Aorta (tissue), 5 donors: ENCODE results near the gene FIGLA. TPM values are rescaled to one million over a fixed set of nuclear protein-coding genes. Genes with fewer than 3 reads are reported as not detected.

ENCODE experiments used
- ATAC-seq: fragments of 200-7000 bp; cut with Tn5 transposase; one replicate; pipeline ENCODE4 v1.9.1; 2022; ENCODE audit warnings: moderate library complexity; ENCODE audit not compliant: low FRiP score
- DNase-seq, 2 donors: peaks; one replicate each; pipeline ENCODE4 v3.0.0-alpha.2; 2020
- H3K27ac ChIP-seq, 2 donors: one replicate each; pipeline ENCODE4 v1.5.1; 2013; ENCODE audit warnings: low read length in 2 of 2, mild to moderate bottlenecking in 2 of 2, moderate library complexity in 2 of 2, control low read depth in 1 of 2, inconsistent platforms in 1 of 2, low read depth in 1 of 2
- H3K27me3 ChIP-seq, 2 donors: one replicate each; pipeline ENCODE4 v1.6.1; 2013; ENCODE audit warnings: control low read depth in 1 of 2, low read length in 1 of 2, mild to moderate bottlenecking in 1 of 2, moderate library complexity in 1 of 2; ENCODE audit not compliant: insufficient read depth in 2 of 2, control insufficient read depth in 1 of 2
- H3K36me3 ChIP-seq, 2 donors: one replicate each; pipeline ENCODE4 v1.6.1; 2013; ENCODE audit warnings: control low read depth in 1 of 2, low read length in 1 of 2, mild to moderate bottlenecking in 1 of 2; ENCODE audit not compliant: insufficient read depth in 2 of 2, control insufficient read depth in 1 of 2
- H3K4me1 ChIP-seq, 2 donors: one replicate each; pipeline ENCODE4 v1.6.1; 2013; ENCODE audit warnings: low read length in 2 of 2, control low read depth in 1 of 2, mild to moderate bottlenecking in 1 of 2, moderate library complexity in 1 of 2; ENCODE audit not compliant: insufficient read depth in 2 of 2, control insufficient read depth in 1 of 2
- H3K4me3 ChIP-seq, 2 donors: one replicate each; pipeline ENCODE4 v1.5.1; 2013; ENCODE audit warnings: low read length in 2 of 2, control low read depth in 1 of 2, mild to moderate bottlenecking in 1 of 2
- H3K9me3 ChIP-seq: one replicate; pipeline ENCODE4 v1.6.1; 2013; ENCODE audit warnings: mild to moderate bottlenecking, low read length; ENCODE audit not compliant: control insufficient read depth
- WGBS, 2 donors: extraction: QIAGEN DNeasy Blood & Tissue Kit; methylation state at CpG; one replicate each; pipeline ENCODE4 v1.1.7; 2013; 5-methylcytosine and 5-hydroxymethylcytosine counted together
- intact Hi-C, 2 donors: fragments of 100-400 bp; cut with DNase I; formaldehyde crosslinking; loops; one replicate each; pipeline versions ENCODE4 v1.14.2 to v1.15.0; 2022
- polyA plus RNA-seq, 2 donors: library from polyadenylated mRNA; stranded (reverse); fragments of 200-250 nt; gene quantifications; one replicate each; pipeline ENCODE4 v1.2.3, GENCODE V29; 2013
- total RNA-seq, 2 donors: library from RNA; stranded (reverse); fragmentation: NEBNext Ultra II Directional; extraction: Animal tissue kit (Norgen Biotek cat#: 25700); gene quantifications; one replicate each; pipeline ENCODE4 v1.2.1, GENCODE V29; 2021
- donor health status: healthy with polysubstance abuse.
- donor health status: Bipolar disorder and iron deficiency.
- donor health status: DM: no; HTN: no; CAD: no.
- donor health status: DM: no; HTN: no; CAD: no.
- donor health status: DM: yes; HTN: yes; CAD: no.

Gene FIGLA
- total and polyA plus RNA-seq, 4 donors = not detected

DNA sequence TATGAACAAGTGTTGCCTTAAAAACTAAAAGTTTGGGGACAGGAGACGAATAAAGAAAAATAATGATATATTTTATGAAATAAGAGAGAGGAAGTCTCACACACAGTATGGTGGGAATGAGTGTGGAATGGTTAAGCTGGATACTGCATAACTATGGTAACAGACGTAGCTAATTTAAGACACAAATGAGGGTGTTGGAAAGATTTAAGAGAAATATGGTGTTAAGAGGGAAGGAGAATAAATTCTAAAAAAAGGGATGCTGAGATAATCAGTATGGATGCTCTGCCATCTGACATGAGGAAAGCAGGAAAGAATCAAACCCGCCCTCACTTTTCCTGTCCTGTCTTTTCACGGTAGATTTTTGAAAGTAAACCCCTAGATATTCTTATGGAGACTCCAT lies 33.1 kb downstream of the FIGLA start:
- Histone ChIP-seq H3K4me1 (no peaks in the 10 kb centered on the region), H3K27me3 (no peaks in the 10 kb centered on the region), H3K4me3 (no peak overlapping the region), H3K36me3 (no peaks in the 10 kb centered on the region), H3K9me3 (no peaks in the 10 kb centered on the region), H3K27ac (no peak overlapping the region)
- intact Hi-C loops = no loop called here
- WGBS, 2 donors = 62 to 63% methylated on average over 4 of the region's 4 CpGs
- no peak for ATAC-seq
- no peak for DNase-seq

DNA sequence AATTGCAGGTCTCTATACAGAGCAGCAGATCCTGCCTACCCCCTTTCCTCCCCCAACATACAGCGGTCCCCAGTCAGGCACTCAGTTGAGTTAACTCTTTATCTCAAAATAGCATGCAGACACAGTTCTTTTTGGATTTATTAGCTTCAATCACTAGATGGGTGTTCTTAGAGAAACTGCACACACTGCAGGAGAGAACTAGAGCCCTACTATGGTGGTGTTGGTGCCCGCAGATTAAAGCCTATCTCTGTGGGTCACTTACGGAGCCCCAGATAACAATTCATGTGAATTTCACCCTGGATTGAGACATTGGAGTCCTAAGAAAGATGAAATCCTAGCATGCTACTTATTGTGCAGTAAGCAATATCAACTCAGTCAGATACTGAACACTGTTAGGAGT lies 34.3 kb downstream of the FIGLA start:
- WGBS, 2 donors = 69 to 73% methylated on average over 3 of the region's 3 CpGs
- Histone ChIP-seq H3K9me3 (no peaks in the 10 kb centered on the region), H3K4me3 (no peak overlapping the region), H3K36me3 (no peaks in the 10 kb centered on the region), H3K4me1 (no peaks in the 10 kb centered on the region), H3K27me3 (no peaks in the 10 kb centered on the region), H3K27ac (no peak overlapping the region)
- DNase-seq (no peak), ATAC-seq (no peak)
- intact Hi-C loops = no loop called here

DNA sequence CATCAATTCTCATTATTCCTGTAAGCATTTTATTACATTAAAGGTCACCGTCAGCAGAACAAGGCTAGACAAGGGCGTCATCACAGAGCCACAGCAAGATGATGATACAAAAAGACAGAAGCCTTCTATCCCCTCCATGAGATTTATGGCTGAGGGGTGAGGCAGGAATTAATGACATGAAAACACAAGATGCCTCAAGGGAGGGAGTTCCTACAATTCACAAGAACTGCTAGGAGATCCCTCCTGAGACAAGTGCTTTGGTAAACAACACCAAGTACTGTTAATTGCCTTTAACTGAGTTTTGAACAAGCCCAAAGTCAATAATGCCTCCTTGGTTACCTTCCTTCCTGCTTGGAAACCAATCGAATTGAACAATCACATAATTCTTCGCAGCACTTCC lies 36.5 kb downstream of the FIGLA start:
- 64 to 65% methylated on average over 4 of the region's 4 CpGs for WGBS, 2 donors
- Histone ChIP-seq H3K4me3 (no peak overlapping the region), H3K27ac (no peak overlapping the region), H3K36me3 (no peaks in the 10 kb centered on the region), H3K9me3 (no peaks in the 10 kb centered on the region), H3K27me3 (no peaks in the 10 kb centered on the region), H3K4me1 (no peaks in the 10 kb centered on the region)
- ATAC-seq = no peak
- DNase-seq = no peak
- intact Hi-C loops = no loop called here

DNA sequence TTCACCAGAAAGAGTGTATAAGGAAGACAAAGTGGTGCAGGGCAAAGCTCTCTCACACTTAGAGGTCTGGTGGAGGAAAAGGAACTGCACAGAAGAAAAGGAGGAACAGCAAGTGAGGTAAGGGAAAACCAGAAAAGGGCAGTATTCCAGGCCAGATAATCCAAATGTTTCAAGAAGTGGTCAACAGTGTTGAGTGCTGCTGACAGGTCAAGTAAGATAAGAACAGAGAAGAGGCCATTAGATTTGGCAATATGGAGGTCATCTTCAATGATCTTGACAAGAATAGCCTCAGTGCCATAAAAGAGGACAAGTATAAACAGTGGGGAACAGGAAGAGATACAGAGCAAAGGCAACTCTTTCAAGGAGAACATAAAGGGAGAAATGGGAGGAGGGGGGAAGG lies 37.4 kb downstream of the FIGLA start:
- intact Hi-C loops = no loop called here
- no peak for DNase-seq
- no peaks in the 10 kb centered on the region for H3K27me3 ChIP-seq

DNA sequence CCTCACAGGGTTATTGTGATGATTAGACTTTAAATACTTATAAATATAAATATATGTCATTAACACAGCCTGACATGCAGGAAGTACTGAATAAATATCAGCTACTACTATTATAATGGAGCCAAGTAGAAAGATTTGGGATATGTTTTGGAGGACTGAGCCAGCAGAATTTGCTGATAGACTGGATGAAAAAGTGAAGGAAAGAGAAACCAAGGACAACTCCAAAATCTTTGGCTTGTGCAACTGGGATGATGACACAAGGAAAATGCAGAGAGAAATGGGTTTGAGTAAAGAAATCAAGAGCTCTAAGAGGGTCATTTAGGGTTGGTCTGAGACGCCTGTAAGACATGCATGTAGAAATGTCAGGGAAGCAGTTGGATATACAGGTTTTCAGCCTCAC lies 38.0 kb downstream of the FIGLA start:
- Histone ChIP-seq H3K27me3 (no peaks in the 10 kb centered on the region), H3K9me3 (peaks cover under 1% of the 10 kb centered on the region), H3K4me3 (no peak overlapping the region), H3K27ac (no peak overlapping the region), H3K36me3 (no peaks in the 10 kb centered on the region), H3K4me1 (no peaks in the 10 kb centered on the region)
- ATAC-seq (no peak), DNase-seq (no peak)
- intact Hi-C loops = no loop called here
- 53 to 79% methylated on average over 1 of the region's 1 CpG for WGBS, 2 donors

More for the DNA sequence above, 37.4 kb downstream of the FIGLA start:
- no peak for ATAC-seq
- no peak overlapping the region for H3K27ac ChIP-seq
- no peak overlapping the region for H3K4me3 ChIP-seq
- no peaks in the 10 kb centered on the region for H3K36me3 ChIP-seq
- H3K4me1 ChIP-seq = no peaks in the 10 kb centered on the region
- H3K9me3 ChIP-seq = no peaks in the 10 kb centered on the region

DNA sequence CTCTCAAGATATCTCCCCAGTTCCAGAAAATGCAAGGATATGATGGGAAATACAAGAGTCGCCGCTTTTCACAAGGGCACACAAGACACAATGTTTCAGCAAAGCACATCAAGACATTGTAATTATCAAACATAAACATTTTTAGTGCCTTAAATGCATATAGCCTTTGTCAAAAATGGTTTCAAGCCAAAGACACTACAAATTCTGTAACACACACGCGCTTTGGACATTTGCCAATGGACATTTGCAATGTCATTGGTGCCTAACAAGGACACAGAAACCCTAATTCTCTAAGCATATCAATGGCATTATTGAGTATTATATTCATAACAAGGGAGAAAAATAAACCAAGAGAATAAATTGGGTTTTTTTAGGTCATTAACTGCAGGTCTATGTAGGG lies 38.6 kb downstream of the FIGLA start:
- no peak overlapping the region for H3K4me3 ChIP-seq
- ATAC-seq (no peak), DNase-seq (no peak)
- H3K4me1 ChIP-seq = no peaks in the 10 kb centered on the region
- no peaks in the 10 kb centered on the region for H3K27me3 ChIP-seq
- intact Hi-C loops = no loop called here
- no peaks in the 10 kb centered on the region for H3K36me3 ChIP-seq
- peaks cover 3% of the 10 kb centered on the region for H3K9me3 ChIP-seq
- H3K27ac ChIP-seq = no peak overlapping the region
- WGBS, 2 donors = 51 to 69% methylated on average over 4 of the region's 4 CpGs

DNA sequence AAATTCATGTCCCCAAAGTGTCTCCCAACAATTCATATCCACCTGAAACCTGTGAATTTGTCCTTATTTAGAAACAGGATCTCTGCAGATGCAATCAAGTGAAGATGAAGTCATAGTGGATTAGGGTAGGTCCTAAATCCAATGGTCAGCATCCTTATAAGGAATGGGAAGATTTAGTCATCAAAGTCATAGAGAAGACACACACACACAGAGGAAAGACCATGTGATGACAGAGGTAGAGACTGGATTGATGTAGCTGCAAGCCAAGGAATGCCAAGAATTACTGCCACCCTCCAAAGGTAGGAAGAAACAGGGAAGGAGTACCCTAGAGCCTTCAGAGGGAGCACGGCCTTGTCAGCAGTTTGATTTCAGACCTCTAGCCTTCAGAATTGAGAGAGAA lies 40.1 kb downstream of the FIGLA start:
- no peak for ATAC-seq
- H3K9me3 ChIP-seq = peaks cover 3% of the 10 kb centered on the region
- no peak overlapping the region for H3K4me3 ChIP-seq
- H3K4me1 ChIP-seq = no peaks in the 10 kb centered on the region
- no peaks in the 10 kb centered on the region for H3K27me3 ChIP-seq
- H3K27ac ChIP-seq = no peak overlapping the region
- no peaks in the 10 kb centered on the region for H3K36me3 ChIP-seq
- no peak for DNase-seq
- 65 to 77% methylated on average over 1 of the region's 1 CpG for WGBS, 2 donors
- intact Hi-C loops = no loop called here

DNA sequence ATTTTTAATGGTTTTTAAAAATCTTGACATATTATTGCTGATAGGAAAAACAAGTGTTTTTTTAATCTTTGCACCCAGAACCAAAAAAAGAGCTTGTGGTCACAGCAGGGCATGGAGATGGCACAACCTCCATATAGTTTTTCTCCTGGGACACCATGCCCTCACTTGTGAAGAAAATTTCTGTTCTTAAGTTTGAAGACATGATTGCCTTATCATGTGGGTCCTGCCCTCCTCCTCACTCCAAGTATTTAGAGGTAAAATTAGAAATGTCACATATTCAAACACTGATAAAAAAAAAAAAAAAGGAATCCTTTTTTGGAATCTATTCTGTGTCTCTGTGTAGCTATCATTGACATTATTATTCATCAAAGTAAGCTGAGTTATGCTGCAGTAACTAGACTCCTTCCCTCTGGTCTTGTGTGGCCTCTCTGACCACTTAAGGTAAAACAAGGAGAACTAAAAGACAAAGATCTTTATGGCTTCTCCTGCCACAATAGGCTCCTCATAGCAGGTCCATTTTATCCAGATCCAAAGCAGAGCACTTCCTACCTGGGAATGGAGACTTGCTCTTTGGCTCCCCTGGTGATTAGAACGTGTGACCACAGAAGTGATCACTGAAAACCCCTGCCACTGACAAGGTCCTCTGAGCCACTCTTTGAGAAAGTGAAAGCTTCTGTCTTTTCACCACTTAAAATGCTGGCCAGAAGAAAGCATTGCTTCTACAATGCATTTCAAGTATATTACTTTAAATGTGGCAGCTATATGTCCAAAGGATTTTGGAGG lies 42.2 kb downstream of the FIGLA start:
- 14 to 25% methylated on average over 1 of the region's 1 CpG for WGBS, 2 donors
- Histone ChIP-seq H3K36me3 (no peaks in the 10 kb centered on the region), H3K4me3 (no peak overlapping the region), H3K27me3 (no peaks in the 10 kb centered on the region), H3K4me1 (no peaks in the 10 kb centered on the region), H3K27ac (no peak overlapping the region), H3K9me3 (peaks cover 3% of the 10 kb centered on the region)
- ATAC-seq (no peak), DNase-seq (no peak)
- intact Hi-C loops = no loop called here

DNA sequence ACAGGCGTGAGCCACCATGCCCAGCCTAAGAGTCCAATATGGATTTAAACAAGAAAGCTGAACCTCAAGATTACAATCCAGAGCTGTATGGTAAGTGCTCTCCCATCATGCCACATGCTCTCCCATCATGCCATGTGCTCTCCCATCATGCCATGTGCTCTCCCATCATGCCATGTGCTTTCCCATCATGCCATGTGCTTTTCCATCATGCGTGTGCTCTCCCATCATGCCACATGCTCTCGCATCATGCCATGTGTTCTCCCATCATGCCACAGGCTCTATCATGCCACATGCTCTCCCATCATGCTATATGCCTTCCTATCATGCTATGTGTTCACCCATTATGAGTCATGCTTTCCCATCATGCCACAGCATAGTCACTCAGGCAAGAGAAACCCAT lies 43.2 kb downstream of the FIGLA start:
- intact Hi-C loops = no loop called here
- Histone ChIP-seq H3K36me3 (no peaks in the 10 kb centered on the region), H3K4me1 (no peaks in the 10 kb centered on the region), H3K27ac (no peak overlapping the region), H3K9me3 (peaks cover 3% of the 10 kb centered on the region), H3K27me3 (no peaks in the 10 kb centered on the region), H3K4me3 (no peak overlapping the region)
- DNase-seq (no peak), ATAC-seq (no peak)
- WGBS, 2 donors = 94 to 97% methylated on average over 3 of the region's 3 CpGs
